Measurements from ENCODE around the gene GRM1. TPM values are rescaled to one million over a fixed set of nuclear protein-coding genes. Genes with fewer than 3 reads are reported as not detected.

GRM1 gene
- total RNA-seq, 4 donors from 2014 or later = under 0.01 to 0.19 TPM; not detected in 2

DNA sequence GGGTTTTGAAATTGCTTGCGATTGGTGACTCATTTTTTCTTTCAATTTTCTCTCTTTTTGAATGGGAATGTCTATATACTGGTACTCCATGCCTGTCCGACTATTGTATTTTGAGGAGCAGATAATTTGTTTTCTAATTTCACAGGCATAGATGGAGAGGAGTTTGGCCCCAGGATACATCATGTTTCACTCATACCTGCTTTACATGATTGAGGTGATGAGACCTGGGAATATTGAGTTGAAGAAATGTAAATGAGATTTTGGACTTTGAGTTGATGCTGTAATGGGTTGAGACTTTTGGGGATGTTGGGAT lies 261.7 kb downstream of the GRM1 start:
- no peak for DNase-seq (ENCODE audit: extremely low spot score)
- no peak overlapping the region for H3K4me3 ChIP-seq
- no peaks in the 10 kb centered on the region for H3K27me3 ChIP-seq
- 77% methylated on average over 2 of the region's 2 CpGs for WGBS
- H3K36me3 ChIP-seq = no peaks in the 10 kb centered on the region
- TF ChIP-seq POLR2A (IDR thresholded peaks at IDR 0.05; ENCODE audit: low read depth) (no peak), EP300 (IDR thresholded peaks at IDR 0.05) (no peak), POLR2AphosphoS5 (IDR thresholded peaks at IDR 0.05) (no peak)
- TF ChIP-seq, protein P1, sequence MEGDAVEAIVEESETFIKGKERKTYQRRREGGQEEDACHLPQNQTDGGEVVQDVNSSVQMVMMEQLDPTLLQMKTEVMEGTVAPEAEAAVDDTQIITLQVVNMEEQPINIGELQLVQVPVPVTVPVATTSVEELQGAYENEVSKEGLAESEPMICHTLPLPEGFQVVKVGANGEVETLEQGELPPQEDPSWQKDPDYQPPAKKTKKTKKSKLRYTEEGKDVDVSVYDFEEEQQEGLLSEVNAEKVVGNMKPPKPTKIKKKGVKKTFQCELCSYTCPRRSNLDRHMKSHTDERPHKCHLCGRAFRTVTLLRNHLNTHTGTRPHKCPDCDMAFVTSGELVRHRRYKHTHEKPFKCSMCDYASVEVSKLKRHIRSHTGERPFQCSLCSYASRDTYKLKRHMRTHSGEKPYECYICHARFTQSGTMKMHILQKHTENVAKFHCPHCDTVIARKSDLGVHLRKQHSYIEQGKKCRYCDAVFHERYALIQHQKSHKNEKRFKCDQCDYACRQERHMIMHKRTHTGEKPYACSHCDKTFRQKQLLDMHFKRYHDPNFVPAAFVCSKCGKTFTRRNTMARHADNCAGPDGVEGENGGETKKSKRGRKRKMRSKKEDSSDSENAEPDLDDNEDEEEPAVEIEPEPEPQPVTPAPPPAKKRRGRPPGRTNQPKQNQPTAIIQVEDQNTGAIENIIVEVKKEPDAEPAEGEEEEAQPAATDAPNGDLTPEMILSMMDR (IDR thresholded peaks at IDR 0.05) = no peak
- H3K9me3 ChIP-seq = no peaks in the 10 kb centered on the region
- intact Hi-C loops (cut with DNase I) = no loop called here
- no peak overlapping the region for H3K27ac ChIP-seq (replicated peaks in 1 of 4)
- H3K4me1 ChIP-seq = peaks cover 0 to 8% (median 4%) of the 10 kb centered on the region in 4 donors

DNA sequence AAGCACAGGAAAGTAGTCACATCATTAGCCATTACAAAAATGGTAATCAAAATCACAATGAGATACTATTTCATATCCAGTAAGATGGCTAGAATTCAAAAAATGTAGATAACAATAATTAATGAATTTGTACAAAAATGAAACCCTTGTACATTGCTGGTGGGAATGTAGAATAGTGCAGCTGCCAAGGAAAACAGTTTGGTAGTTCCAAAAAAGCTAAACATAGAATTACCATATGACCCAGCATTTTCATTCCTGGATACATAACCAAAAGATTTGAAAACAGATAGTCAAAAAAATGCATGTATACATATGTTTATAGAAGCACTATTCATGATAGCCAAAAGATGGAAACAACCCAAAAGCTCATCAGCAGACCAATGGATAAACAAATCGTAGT lies 263.6 kb downstream of the GRM1 start:
- no peak overlapping the region for H3K4me3 ChIP-seq
- H3K27ac ChIP-seq (replicated peaks in 1 of 4) = no peak overlapping the region
- no peaks in the 10 kb centered on the region for H3K36me3 ChIP-seq
- no peaks in the 10 kb centered on the region for H3K9me3 ChIP-seq
- no peak for DNase-seq (ENCODE audit: extremely low spot score)
- TF ChIP-seq POLR2AphosphoS5 (IDR thresholded peaks at IDR 0.05) (no peak), POLR2A (IDR thresholded peaks at IDR 0.05; ENCODE audit: low read depth) (no peak), EP300 (IDR thresholded peaks at IDR 0.05) (no peak)
- TF ChIP-seq, protein P1 (IDR thresholded peaks at IDR 0.05) = no peak
- peaks cover 0 to 8% (median 4%) of the 10 kb centered on the region in 4 donors for H3K4me1 ChIP-seq
- WGBS = 72% methylated on average over 1 of the region's 1 CpG
- intact Hi-C loops (cut with DNase I) = no loop called here
- H3K27me3 ChIP-seq = no peaks in the 10 kb centered on the region

DNA sequence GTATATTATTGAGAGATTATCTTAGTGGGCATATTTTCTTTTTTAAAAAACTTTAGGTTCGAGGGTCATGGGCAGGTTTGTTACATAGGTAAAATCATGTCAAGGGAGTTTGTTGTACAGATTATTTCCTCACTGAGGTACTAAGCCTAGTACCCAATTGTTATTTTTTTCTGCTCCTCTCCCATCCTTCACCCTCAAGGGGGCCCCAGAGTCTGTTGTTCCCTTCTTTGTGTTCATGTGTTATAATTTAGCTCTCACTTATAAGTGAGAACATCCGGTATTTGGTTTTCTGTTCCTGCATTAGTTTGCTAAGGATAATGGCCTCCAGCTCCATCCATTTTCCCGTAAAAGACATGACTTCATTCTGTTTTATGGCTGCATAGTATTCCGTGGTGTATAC lies 266.8 kb downstream of the GRM1 start:
- peaks cover 0 to 4% (median 0%) of the 10 kb centered on the region in 4 donors for H3K4me1 ChIP-seq
- no peaks in the 10 kb centered on the region for H3K36me3 ChIP-seq
- no peak for DNase-seq (ENCODE audit: extremely low spot score)
- H3K27ac ChIP-seq (replicated peaks in 1 of 4) = no peak overlapping the region
- H3K9me3 ChIP-seq = no peaks in the 10 kb centered on the region
- intact Hi-C loops (cut with DNase I) = no loop called here
- H3K4me3 ChIP-seq = no peak overlapping the region
- TF ChIP-seq POLR2A (IDR thresholded peaks at IDR 0.05; ENCODE audit: low read depth) (no peak), EP300 (IDR thresholded peaks at IDR 0.05) (no peak), POLR2AphosphoS5 (IDR thresholded peaks at IDR 0.05) (no peak)
- TF ChIP-seq, protein P1 (IDR thresholded peaks at IDR 0.05) = no peak
- 85% methylated on average over 4 of the region's 4 CpGs for WGBS
- H3K27me3 ChIP-seq = no peaks in the 10 kb centered on the region

DNA sequence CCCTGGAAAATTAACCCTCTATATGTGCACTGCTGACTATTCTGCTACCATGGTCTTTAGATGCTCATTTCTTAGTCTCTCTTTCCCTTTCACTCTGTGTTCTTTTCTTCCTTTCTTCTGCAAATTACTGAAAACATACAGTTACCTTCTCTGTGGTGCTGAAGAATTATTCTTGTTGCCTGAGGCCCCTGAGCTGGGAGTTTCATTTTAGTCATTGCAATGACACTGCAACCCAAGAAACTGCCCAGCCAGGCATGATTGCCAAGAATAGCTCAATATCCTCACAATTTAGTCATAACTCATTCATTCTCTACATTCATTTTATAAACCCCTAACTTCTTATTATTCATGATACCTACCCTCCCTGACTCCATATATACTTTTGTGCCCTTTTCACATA lies 269.0 kb downstream of the GRM1 start:
- H3K4me3 ChIP-seq = no peak overlapping the region
- TF ChIP-seq, protein P1 (IDR thresholded peaks at IDR 0.05) = no peak
- no peak for TF ChIP-seq POLR2A (IDR thresholded peaks at IDR 0.05; ENCODE audit: low read depth)
- no peak for TF ChIP-seq EP300 (IDR thresholded peaks at IDR 0.05)
- TF ChIP-seq POLR2AphosphoS5 (IDR thresholded peaks at IDR 0.05) = no peak
- no peak overlapping the region for H3K27ac ChIP-seq (replicated peaks in 1 of 4)
- H3K9me3 ChIP-seq = no peaks in the 10 kb centered on the region
- H3K27me3 ChIP-seq = no peaks in the 10 kb centered on the region
- DNase-seq (ENCODE audit: extremely low spot score) = no peak
- intact Hi-C loops (cut with DNase I) = no loop called here
- H3K36me3 ChIP-seq = no peaks in the 10 kb centered on the region
- H3K4me1 ChIP-seq = no peaks in the 10 kb centered on the region

DNA sequence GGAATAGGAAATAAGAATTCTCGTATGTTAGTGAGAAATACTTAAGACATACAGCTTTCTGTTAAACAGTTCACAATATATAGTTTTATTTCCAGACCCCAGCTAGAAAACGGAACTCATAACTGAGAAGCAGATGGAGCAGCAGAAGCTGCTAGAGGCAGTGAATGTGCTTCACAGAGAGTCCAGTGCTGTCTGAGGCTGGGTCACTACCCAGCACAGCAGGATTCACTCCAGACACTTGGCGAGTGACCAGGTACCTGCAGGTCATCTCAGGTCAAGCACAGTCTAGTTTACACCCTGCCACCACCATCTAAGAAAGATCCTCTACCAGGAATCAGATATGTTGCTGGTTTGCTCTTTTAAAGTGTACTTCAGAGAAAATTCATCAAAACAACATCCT lies 271.7 kb downstream of the GRM1 start:
- DNase-seq (ENCODE audit: extremely low spot score) = no peak
- no peaks in the 10 kb centered on the region for H3K36me3 ChIP-seq
- no peaks in the 10 kb centered on the region for H3K27me3 ChIP-seq
- TF ChIP-seq POLR2A (IDR thresholded peaks at IDR 0.05; ENCODE audit: low read depth) (no peak), EP300 (IDR thresholded peaks at IDR 0.05) (no peak), POLR2AphosphoS5 (IDR thresholded peaks at IDR 0.05) (no peak)
- TF ChIP-seq, protein P1 (IDR thresholded peaks at IDR 0.05) = no peak
- WGBS = 61% methylated on average over 3 of the region's 3 CpGs
- H3K9me3 ChIP-seq = no peaks in the 10 kb centered on the region
- intact Hi-C loops (cut with DNase I) = no loop called here
- H3K27ac ChIP-seq (replicated peaks in 1 of 4) = no peak overlapping the region
- H3K4me1 ChIP-seq = no peaks in the 10 kb centered on the region
- H3K4me3 ChIP-seq = no peak overlapping the region
